ENCODE results near the gene PHLDA3.

PHLDA3 gene

DNA sequence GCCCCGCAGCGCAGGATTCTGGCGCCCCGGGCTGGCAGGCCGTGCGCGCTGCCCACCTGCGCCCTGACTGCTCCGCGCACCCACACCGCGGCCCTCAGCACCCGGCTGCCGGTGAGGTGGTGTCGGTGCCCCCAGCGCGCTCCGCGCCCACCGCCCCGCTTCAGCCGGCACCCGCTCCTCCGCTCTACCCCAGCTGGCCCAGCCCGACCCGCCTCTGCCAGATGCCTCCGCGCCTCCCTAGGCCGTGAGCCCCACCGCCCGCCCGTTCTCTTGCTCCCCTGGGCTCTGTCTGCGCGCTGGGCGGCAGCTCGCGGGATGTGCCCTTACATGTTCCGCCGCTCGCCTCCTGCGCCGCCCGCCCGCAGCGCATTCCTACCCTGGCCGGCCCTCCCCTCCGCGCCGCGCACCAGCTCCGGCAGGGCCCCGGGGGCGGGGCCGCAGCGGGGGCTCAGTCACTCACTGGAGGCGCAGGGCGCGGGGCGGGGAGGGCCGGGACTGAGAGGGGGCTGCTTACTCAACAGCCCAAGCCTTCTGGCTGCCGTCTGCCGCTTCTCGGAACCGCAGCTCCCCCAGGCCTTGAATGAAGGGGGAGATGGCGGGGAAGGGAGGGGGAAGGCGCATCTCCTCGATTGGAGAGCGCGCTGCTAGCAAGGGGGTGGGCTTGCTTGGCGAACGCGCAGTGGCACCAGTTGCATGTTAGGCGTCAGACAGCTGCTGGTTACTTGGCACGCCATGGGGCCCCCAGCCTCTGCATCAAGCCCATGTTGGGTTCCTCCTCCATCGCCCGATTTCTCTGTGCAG is at the start of gene PHLDA3:
Gene PHLDA3 (minus strand): TSS at position 345 of the 801 bp plus-strand sequence. CDS start 402 bp downstream, outside the sequence.
- peak within 1 kb of the TSS; percentile 64 for H2AFZ ChIP-seq (ENCODE audit: low read length)

GRCh38 chr1:201518071-201518470 is 49.1 kb upstream of the PHLDA3 start:
- no peak for DNase-seq
- Histone ChIP-seq H3K79me2 (ENCODE audit: low read length) (no peaks in the 10 kb centered on the region), H4K20me1 (ENCODE audit: insufficient read depth, low read length) (no peaks in the 10 kb centered on the region), H3K4me2 (ENCODE audit: low read depth, low read length) (no peak overlapping the region), H3K36me3 (replicated peaks; ENCODE audit: insufficient read depth, low read length) (no peaks in the 10 kb centered on the region), H2AFZ (ENCODE audit: low read length) (no peak overlapping the region), H3K27ac (ENCODE audit: low read length) (no peak overlapping the region), H3F3A (ENCODE audit: insufficient read depth, low read length) (no peaks in the 10 kb centered on the region), H3K9ac (ENCODE audit: low read length) (no peak overlapping the region), H3K4me3 (ENCODE audit: low read length) (no peak overlapping the region), H3K27me3 (replicated peaks; ENCODE audit: insufficient read depth, low read length) (no peaks in the 10 kb centered on the region), H3K4me1 (ENCODE audit: low read length) (no peaks in the 10 kb centered on the region), H3K9me2 (replicated peaks; ENCODE audit: insufficient read depth, low read length) (no peaks in the 10 kb centered on the region), H3K9me3 (replicated peaks; ENCODE audit: insufficient read depth, low read length) (no peaks in the 10 kb centered on the region)
- TF ChIP-seq CTCF (IDR thresholded peaks at IDR 0.05; ENCODE audit: low read length) (no peak), EZH2phosphoT487 (IDR thresholded peaks at IDR 0.05; ENCODE audit: low read length) (no peak), EZH2 (optimal IDR thresholded peaks at IDR 0.05; ENCODE audit: low read depth, low read length) (no peak)

More for the DNA sequence above, at the start of gene PHLDA3:
- Histone ChIP-seq H3K9me2 (replicated peaks; ENCODE audit: insufficient read depth, low read length) (no peaks in the 10 kb centered on the region), H3F3A (ENCODE audit: insufficient read depth, low read length) (no peaks in the 10 kb centered on the region), H4K20me1 (ENCODE audit: insufficient read depth, low read length) (no peaks in the 10 kb centered on the region), H3K4me3 (ENCODE audit: low read length) (peak within 1 kb of the TSS; percentile 64), H3K27ac (ENCODE audit: low read length) (no peak within 1 kb of the TSS), H3K4me1 (ENCODE audit: low read length) (no peaks in the 10 kb centered on the region), H3K27me3 (replicated peaks; ENCODE audit: insufficient read depth, low read length) (peaks cover 38% of the 10 kb centered on the region), H3K9me3 (replicated peaks; ENCODE audit: insufficient read depth, low read length) (no peaks in the 10 kb centered on the region), H3K36me3 (replicated peaks; ENCODE audit: insufficient read depth, low read length) (no peaks in the 10 kb centered on the region), H3K9ac (ENCODE audit: low read length) (no peak within 1 kb of the TSS), H3K4me2 (ENCODE audit: low read depth, low read length) (peak within 1 kb of the TSS; percentile 86), H3K79me2 (ENCODE audit: low read length) (no peaks in the 10 kb centered on the region)
- TF ChIP-seq EZH2 (optimal IDR thresholded peaks at IDR 0.05; ENCODE audit: low read depth, low read length), result no peak
- no peak for TF ChIP-seq EZH2phosphoT487 (IDR thresholded peaks at IDR 0.05; ENCODE audit: low read length)
- TF ChIP-seq CTCF (IDR thresholded peaks at IDR 0.05; ENCODE audit: low read length), result no peak
- peak; percentile 67 for DNase-seq

DNA sequence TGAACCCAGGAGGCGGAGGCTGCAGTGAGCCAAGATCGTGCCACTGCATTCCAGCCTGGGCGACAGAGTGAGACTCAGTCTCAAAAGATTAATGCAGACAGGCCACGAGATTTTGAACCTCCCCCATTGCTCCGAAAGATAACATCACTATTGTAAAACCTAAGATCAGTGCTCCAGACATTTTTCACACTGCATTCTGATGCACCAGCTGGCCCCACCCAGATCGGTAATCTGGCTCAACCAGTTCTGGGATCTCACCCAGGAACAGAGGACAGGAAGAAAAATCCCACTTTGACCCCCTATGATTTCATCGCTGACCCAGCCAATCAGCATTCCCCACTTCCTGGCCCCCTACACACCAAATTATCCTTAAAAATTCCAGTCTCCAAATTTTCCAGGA is 48.6 kb upstream of the PHLDA3 start:
- Histone ChIP-seq H2AFZ (ENCODE audit: low read length) (no peak overlapping the region), H3K79me2 (ENCODE audit: low read length) (no peaks in the 10 kb centered on the region), H3K4me3 (ENCODE audit: low read length) (no peak overlapping the region), H3F3A (ENCODE audit: insufficient read depth, low read length) (peaks cover 1% of the 10 kb centered on the region; the same call in 1 of the 2 replicates), H3K27me3 (replicated peaks; ENCODE audit: insufficient read depth, low read length) (no peaks in the 10 kb centered on the region), H3K27ac (ENCODE audit: low read length) (no peak overlapping the region), H3K36me3 (replicated peaks; ENCODE audit: insufficient read depth, low read length) (no peaks in the 10 kb centered on the region), H4K20me1 (ENCODE audit: insufficient read depth, low read length) (no peaks in the 10 kb centered on the region), H3K4me1 (ENCODE audit: low read length) (peaks cover 3% of the 10 kb centered on the region), H3K9me3 (replicated peaks; ENCODE audit: insufficient read depth, low read length) (no peaks in the 10 kb centered on the region), H3K9me2 (replicated peaks; ENCODE audit: insufficient read depth, low read length) (no peaks in the 10 kb centered on the region), H3K9ac (ENCODE audit: low read length) (no peak overlapping the region), H3K4me2 (ENCODE audit: low read depth, low read length) (no peak overlapping the region)
- TF ChIP-seq EZH2 (optimal IDR thresholded peaks at IDR 0.05; ENCODE audit: low read depth, low read length) (no peak), EZH2phosphoT487 (IDR thresholded peaks at IDR 0.05; ENCODE audit: low read length) (no peak), CTCF (IDR thresholded peaks at IDR 0.05; ENCODE audit: low read length) (no peak)
- no peak for DNase-seq

Data from MM.1S (cell line).